Fibroblast of villous mesenchyme (primary cell): ENCODE results near the gene DLX5. TPM values are rescaled to one million over a fixed set of nuclear protein-coding genes. Genes with fewer than 3 reads are reported as not detected.

Experiments used
- DNase-seq: peaks from one replicate; pipeline ENCODE4 v3.0.0-alpha.2; 2010; ENCODE audit warnings: low read depth
- H3K4me3 ChIP-seq: 2 replicates; pipeline ENCODE4 v1.5.1; 2011; ENCODE audit warnings: low read depth, mild to moderate bottlenecking, low read length
- total RNA-seq: library from RNA; depleted of rRNA; stranded (reverse); fragments of >200 nt; gene quantifications from 2 replicates; pipeline ENCODE4 v1.2.3, GENCODE V29; 2012
- TF ChIP-seq, protein P1 (sequence below): IDR thresholded peaks from 2 replicates; pipeline ENCODE4 v1.5.1; 2012; ENCODE audit warnings: low read depth, mild to moderate bottlenecking, low read length; ENCODE audit not compliant: insufficient read depth

Gene DLX5
- total RNA-seq, 1 donor, result not detected

DNA sequence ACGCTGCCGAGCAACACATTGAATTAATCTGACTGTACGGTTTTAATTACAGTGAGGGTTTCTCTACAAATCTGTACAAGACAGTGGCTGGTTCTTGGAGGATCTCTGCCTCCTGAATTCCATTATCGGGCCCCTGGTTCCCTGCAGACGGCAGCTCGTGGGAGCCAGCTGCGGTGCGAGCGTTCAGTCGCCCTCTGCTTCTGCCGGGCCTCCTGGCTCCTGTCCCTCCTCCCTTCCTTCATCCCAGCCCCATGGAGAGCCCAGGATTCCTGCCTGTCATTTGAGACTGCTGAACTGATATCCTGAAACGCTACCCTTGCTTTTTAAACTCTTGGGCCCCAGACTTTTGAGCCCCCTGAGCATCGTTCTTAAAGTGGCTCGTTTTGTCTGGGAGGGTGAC is 25.9 kb downstream of the DLX5 start:
- no peak overlapping the region for H3K4me3 ChIP-seq
- DNase-seq, result no peak
- TF ChIP-seq, protein P1, sequence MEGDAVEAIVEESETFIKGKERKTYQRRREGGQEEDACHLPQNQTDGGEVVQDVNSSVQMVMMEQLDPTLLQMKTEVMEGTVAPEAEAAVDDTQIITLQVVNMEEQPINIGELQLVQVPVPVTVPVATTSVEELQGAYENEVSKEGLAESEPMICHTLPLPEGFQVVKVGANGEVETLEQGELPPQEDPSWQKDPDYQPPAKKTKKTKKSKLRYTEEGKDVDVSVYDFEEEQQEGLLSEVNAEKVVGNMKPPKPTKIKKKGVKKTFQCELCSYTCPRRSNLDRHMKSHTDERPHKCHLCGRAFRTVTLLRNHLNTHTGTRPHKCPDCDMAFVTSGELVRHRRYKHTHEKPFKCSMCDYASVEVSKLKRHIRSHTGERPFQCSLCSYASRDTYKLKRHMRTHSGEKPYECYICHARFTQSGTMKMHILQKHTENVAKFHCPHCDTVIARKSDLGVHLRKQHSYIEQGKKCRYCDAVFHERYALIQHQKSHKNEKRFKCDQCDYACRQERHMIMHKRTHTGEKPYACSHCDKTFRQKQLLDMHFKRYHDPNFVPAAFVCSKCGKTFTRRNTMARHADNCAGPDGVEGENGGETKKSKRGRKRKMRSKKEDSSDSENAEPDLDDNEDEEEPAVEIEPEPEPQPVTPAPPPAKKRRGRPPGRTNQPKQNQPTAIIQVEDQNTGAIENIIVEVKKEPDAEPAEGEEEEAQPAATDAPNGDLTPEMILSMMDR, result no peak

DNA sequence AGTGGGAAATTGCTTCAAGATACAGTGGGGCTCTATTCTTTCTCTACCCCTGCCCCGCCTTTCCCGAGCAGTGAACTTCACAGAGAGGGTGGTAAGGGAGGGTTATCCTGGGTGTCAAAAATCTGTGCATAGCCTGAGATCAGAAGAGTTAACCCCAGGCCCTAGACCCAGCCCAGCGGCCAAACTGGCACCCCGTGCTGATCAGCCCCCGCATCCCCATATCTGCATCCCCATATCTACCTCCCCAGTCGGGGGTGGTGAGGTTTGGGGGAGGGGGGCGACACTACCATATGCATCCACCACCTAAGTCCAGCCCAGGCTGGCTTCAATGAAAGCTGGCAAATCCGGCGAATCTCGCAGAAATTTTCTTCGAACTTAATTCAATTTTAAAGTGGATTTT is 26.3 kb downstream of the DLX5 start:
- DNase-seq, result no peak
- TF ChIP-seq, protein P1, result no peak
- H3K4me3 ChIP-seq, result no peak overlapping the region

DNA sequence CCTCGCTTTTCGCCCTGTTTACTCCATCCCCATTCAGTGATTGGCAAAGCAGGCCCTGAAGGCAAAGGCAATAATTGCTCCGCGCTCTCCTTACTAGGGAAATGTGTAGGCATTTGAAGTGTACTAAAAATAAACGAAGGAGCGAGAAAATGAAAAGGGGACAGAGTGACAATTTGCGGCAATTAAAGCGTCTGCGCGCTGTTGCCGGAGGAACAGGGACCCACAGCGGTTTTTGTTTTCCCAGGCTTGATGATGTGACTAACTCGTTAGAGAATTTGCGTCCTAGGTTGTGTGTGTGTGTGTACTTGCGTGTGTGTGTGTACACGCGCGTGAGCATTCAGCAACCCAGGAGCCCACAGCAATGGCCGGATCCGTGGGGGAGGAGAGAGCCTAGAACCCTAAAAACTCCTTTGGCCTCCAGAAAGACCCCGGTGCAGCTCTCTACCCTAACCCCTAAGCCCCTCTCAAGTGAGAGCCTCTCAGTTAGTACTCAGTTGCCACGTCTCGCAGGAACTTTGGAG is 27.1 kb downstream of the DLX5 start:
- TF ChIP-seq, protein P1, result no peak
- DNase-seq, result no peak

DNA sequence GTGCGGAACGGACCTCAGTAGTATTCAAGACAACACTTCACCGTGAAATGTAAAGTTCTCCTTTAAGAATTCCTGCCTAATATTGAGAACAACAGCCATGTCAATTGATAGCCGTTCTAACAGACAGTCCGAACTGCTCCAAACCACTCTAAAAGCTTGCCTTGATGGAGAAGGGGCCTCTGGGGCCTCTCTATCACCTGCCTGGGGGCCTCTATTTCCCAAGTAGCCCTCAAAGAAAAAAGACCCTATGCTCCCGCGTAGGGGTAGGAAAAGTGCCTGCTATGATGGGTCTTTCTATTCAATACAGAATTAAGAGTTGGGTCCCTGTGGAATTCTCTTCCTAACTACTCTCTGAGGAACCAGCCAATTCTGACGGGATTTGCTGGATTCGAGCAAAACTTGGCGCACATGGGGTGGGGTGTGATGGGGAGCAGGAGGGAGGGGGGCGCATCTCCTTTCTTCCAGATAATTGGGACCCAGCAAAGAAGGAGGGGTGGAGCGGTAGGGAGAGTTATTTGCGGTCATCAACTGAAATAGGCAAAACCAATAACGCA is 27.6 kb downstream of the DLX5 start:
- no peak for DNase-seq
- H3K4me3 ChIP-seq, result no peak overlapping the region
- TF ChIP-seq, protein P1, result no peak

More for the DNA sequence above, 27.1 kb downstream of the DLX5 start:
- no peak overlapping the region for H3K4me3 ChIP-seq

DNA sequence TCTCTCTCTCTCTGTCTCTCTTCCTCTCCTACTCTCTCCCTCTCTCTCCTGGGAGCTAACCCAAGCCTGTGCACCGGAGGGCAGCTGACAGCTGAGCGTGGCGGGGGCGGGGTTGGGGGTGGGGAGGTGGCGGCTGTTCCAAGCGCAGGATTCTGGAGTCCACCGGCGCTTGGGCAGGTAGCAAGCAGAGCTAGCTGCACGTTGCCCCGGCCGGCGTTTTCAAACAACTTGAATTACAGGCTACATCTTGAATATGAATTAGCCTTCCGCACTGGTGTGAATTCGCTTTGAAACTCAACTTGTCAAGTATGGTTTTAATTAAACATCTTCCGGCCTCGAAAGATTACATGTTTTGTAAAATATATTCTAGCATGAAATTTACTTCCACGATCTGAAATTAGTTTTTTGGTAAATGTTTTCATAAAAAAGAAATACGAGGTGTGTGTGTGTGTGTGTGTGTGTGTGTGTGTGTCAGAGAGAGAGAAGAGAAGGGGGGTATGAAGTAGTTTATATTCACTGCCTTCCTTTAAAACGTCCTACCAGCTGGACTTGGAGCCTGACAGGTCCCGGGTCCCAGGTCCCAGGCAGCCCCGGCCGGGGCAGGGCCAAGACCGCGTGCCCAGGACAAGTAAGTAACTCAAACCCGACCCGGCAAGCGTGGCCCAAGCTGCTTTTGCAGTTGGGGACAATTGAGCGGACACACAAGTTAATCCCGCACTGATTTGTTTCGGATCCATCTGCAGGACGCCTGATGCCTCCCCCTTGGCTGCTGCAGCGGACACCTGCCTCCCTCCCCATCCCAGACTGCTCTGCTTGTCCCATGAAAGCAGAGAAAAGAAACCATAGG is 28.3 kb downstream of the DLX5 start:
- H3K4me3 ChIP-seq, result no peak overlapping the region
- no peak for DNase-seq
- TF ChIP-seq, protein P1, result no peak

DNA sequence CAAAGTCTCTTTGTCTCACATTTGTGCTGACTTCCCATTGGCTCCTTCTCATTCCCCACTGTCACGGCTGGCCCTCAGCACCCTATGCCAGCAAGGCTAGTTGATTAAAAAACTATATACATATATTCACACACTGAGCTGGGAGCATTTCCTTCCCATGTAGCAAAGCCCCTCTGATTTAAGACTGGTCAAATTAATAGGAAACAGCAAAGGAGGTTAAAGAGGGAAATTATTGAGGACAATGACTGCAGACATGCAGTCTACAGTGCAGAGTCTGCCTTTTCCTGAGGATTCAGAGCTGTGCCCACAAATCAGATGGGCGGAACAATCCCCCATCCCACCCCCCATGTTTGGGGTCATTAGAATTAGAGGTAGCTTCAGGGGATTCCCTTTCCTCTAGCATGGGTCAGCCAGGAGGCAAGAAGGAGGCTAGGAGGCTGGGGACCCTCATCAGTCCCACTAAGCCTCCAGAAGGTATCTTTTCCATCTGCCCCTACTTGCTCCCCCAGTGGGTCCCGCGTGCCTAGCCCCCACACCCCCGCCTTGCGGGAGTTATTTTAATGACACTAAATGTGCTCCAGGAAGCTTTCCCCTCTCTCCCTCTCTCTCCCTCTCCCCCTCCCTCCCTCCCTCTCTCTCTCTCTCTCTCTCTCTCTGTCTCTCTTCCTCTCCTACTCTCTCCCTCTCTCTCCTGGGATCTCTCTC is 29.1 kb downstream of the DLX5 start:
- TF ChIP-seq, protein P1, result no peak
- DNase-seq, result no peak
- no peak overlapping the region for H3K4me3 ChIP-seq
